Metanephros (tissue), 1 donor: ENCODE data around the gene NGF. TPM values are rescaled to one million over a fixed set of nuclear protein-coding genes. Genes with fewer than 3 reads are reported as not detected.

Experiments used
- total RNA-seq: library from RNA; depleted of rRNA; stranded (reverse); fragments of >200 nt; gene quantifications from one replicate; pipeline ENCODE4 v1.2.3, GENCODE V29; 2014

NGF gene
- total RNA-seq = 2.2 TPM

DNA sequence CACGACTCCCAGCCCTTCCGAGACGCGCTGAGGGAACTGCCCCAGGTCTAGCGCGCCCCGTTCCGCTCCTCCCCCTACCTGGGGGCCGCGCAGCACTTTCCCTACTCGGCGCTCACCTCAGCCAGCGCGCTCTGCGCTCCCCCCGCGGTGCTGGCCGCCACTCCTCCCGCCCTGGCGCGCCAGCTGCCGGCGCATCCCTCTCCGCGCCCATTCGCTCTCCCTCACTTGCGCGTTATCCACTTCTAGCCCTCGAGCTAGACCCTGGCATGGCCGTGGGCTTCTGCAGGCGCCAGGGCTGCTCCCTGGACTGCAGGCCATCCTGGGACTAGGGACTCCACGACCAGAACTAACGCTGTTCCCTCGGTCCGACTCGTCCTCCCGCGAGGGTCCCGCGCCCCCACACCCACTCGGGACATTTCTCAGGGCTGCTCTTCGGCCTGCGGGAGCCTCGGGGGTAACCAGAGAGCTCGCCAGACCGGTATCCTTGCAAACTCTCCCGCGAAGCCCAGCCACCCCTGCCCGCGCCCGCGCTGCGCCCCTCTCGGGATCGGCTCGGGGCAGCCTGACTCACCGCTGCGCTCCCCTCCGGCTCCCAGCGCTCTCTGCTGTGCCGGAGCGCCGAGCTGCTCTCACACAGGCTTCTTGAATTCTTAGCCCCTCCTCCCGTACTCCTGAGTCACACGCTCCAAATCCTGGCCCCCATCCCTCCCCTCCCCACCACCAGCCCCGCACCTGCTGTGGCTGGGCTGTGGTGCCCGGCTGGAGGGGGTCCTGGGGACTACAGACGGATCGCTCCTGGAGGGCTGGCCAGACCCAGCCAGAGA lies at the start of gene NGF:
Gene NGF, minus strand, starts transcription at position 617 of the 824 bp plus-strand sequence. CDS start 51,454 bp downstream, outside the sequence.

Other genes with a start within 250 kb of the NGF start
- 15.5 TPM for gene TSPAN2, start 248.7 kb downstream of the NGF start, total RNA-seq